IMR-90 (cell line): ENCODE data around the gene PLCB3. TPM values are rescaled to one million over a fixed set of nuclear protein-coding genes. Genes with fewer than 3 reads are reported as not detected.

Experiments
- ATAC-seq: fragments of 200-7000 bp; cut with Tn5 transposase; 2 replicates; pipeline ENCODE4 v1.9.1; 2020; ENCODE audit warnings: low read depth, mild to moderate bottlenecking, moderate library complexity
- BruUV-seq: library from RNA; stranded (reverse); fragments of 400-500 nt; replicated peaks from 2 replicates; lab custom pipeline; 2021; lab: Mats Ljungman, UMichigan
- CTCF ChIA-PET: fragments of 300-600 bp; formaldehyde crosslinking; extraction: SDS; loops from one replicate; lab custom pipeline; 2021; ENCODE audit warnings: antibody characterized with exemption; lab: Yijun Ruan, JAX
- POLR2A ChIA-PET: fragments of 300-600 bp; sonication (Branson Sonifier 250); formaldehyde crosslinking; loops from one replicate; lab custom pipeline; 2022; ENCODE audit warnings: antibody characterized with exemption; ENCODE audit not compliant: unreplicated experiment; lab: Charles Lee
- DNase-seq: peaks from one replicate; pipeline ENCODE4 v3.0.0; 2013
- H2AFZ ChIP-seq: replicated peaks from 2 replicates; pipeline ENCODE3; 2013; ENCODE audit warnings: low read length, mild to moderate bottlenecking; ENCODE audit not compliant: poor library complexity
- H2AK5ac ChIP-seq: 2 replicates; pipeline ENCODE4 v1.6.1; 2013; ENCODE audit warnings: low read depth, low read length, inconsistent platforms
- H2AK9ac ChIP-seq: replicated peaks from 2 replicates; pipeline ENCODE3; 2013; ENCODE audit warnings: mild to moderate bottlenecking, low read depth, low read length, moderate library complexity; ENCODE audit not compliant: poor library complexity
- H2BK120ac ChIP-seq: 2 replicates; pipeline ENCODE4 v1.6.1; 2013; ENCODE audit warnings: low read depth, low read length, inconsistent platforms
- H2BK15ac ChIP-seq: 3 replicates; pipeline ENCODE4 v1.6.1; 2013; ENCODE audit warnings: low read depth, low read length, inconsistent platforms
- H2BK20ac ChIP-seq: 2 replicates; pipeline ENCODE4 v1.6.1; 2013; ENCODE audit warnings: low read depth, mild to moderate bottlenecking, inconsistent platforms, low read length, moderate library complexity
- H2BK5ac ChIP-seq: 2 replicates; pipeline ENCODE4 v1.6.1; 2013; ENCODE audit warnings: mild to moderate bottlenecking, low read depth, low read length, inconsistent platforms; ENCODE audit not compliant: poor library complexity, severe bottlenecking
- H3K14ac ChIP-seq: replicated peaks from 2 replicates; pipeline ENCODE4 v1.6.1; 2013; ENCODE audit warnings: low read depth, low read length, inconsistent platforms
- H3K18ac ChIP-seq: 2 replicates; pipeline ENCODE4 v1.6.1; 2013; ENCODE audit warnings: low read depth, low read length, control low read depth
- H3K23ac ChIP-seq: 2 replicates; pipeline ENCODE4 v1.6.1; 2013; ENCODE audit warnings: low read depth, low read length, inconsistent platforms
- H3K27ac ChIP-seq: 2 replicates; pipeline ENCODE4 v1.5.1; 2013; ENCODE audit warnings: mild to moderate bottlenecking, control low read depth, low read length; ENCODE audit not compliant: insufficient read depth
- H3K27me3 ChIP-seq: 2 replicates; pipeline ENCODE4 v1.6.1; 2013; ENCODE audit warnings: low read length; ENCODE audit not compliant: control insufficient read depth, insufficient read depth
- H3K36me3 ChIP-seq: 2 replicates; pipeline ENCODE4 v1.6.1; 2013; ENCODE audit warnings: low read length, mixed read lengths; ENCODE audit not compliant: control insufficient read depth, insufficient read depth
- H3K4ac ChIP-seq: 2 replicates; pipeline ENCODE4 v1.6.1; 2013; ENCODE audit warnings: low read depth, low read length, inconsistent platforms
- H3K4me1 ChIP-seq: 2 replicates; pipeline ENCODE4 v1.6.1; 2013; ENCODE audit warnings: low read length, mixed read lengths; ENCODE audit not compliant: control insufficient read depth, insufficient read depth
- H3K4me2 ChIP-seq: 2 replicates; pipeline ENCODE4 v1.6.1; 2013; ENCODE audit warnings: low read depth, mild to moderate bottlenecking, control low read depth, low read length, moderate library complexity
- H3K4me3 ChIP-seq: 2 replicates; pipeline ENCODE4 v1.5.1; 2013; ENCODE audit warnings: low read depth, mild to moderate bottlenecking, control low read depth, low read length, moderate library complexity; ENCODE audit not compliant: insufficient read depth
- H3K56ac ChIP-seq: 2 replicates; pipeline ENCODE4 v1.6.1; 2013; ENCODE audit warnings: low read length, inconsistent platforms; ENCODE audit not compliant: insufficient read depth; ENCODE audit errors: extremely low read depth
- H3K79me1 ChIP-seq, 2 experiments: 2 replicates each; pipeline ENCODE4 v1.6.1; 2013; ENCODE audit warnings: low read length in 2 of 2, inconsistent platforms in 1 of 2, low read depth in 1 of 2
- H3K9ac ChIP-seq: 2 replicates; pipeline ENCODE4 v1.6.1; 2013; ENCODE audit warnings: low read depth, low read length, control low read depth
- H3K9me1 ChIP-seq: 2 replicates; pipeline ENCODE4 v1.6.1; 2013; ENCODE audit warnings: low read length, inconsistent platforms; ENCODE audit not compliant: insufficient read depth
- H3K9me3 ChIP-seq: 2 replicates; pipeline ENCODE4 v1.6.1; 2013; ENCODE audit warnings: low read length; ENCODE audit not compliant: control insufficient read depth, insufficient read depth
- H4K20me1 ChIP-seq: 2 replicates; pipeline ENCODE4 v1.6.1; 2013; ENCODE audit warnings: low read length, inconsistent platforms; ENCODE audit not compliant: insufficient read depth
- H4K5ac ChIP-seq: 2 replicates; pipeline ENCODE4 v1.6.1; 2013; ENCODE audit warnings: mild to moderate bottlenecking, low read depth, low read length, control low read depth
- H4K8ac ChIP-seq, 2 experiments: 2 replicates each; pipeline ENCODE4 v1.6.1; 2013; ENCODE audit warnings: low read depth in 2 of 2, low read length in 2 of 2, control low read depth in 1 of 2, inconsistent platforms in 1 of 2
- H4K91ac ChIP-seq: 2 replicates; pipeline ENCODE4 v1.6.1; 2013; ENCODE audit warnings: low read depth, low read length, inconsistent platforms; ENCODE audit not compliant: insufficient read depth
- BHLHE40 ChIP-seq: fragments of 150-350 bp; IDR thresholded peaks from 2 replicates; pipeline ENCODE4 v1.6.1; 2016; ENCODE audit warnings: mild to moderate bottlenecking, low read depth, low read length
- CHD1 ChIP-seq: IDR thresholded peaks from 2 replicates; pipeline ENCODE4 v1.6.1; 2012; ENCODE audit warnings: low read depth, low read length, improper control_type of control experiment
- FOS ChIP-seq: fragments of 150-350 bp; IDR thresholded peaks from 2 replicates; pipeline ENCODE4 v1.6.1; 2016; ENCODE audit warnings: low read depth, low read length
- NFE2L2 ChIP-seq: fragments of 150-350 bp; IDR thresholded peaks from 2 replicates; pipeline ENCODE4 v1.6.1; 2016; ENCODE audit warnings: low read depth, mild to moderate bottlenecking, low read length
- RAD21 ChIP-seq: IDR thresholded peaks from 2 replicates; pipeline ENCODE4 v1.6.1; 2012; ENCODE audit warnings: low read length, improper control_type of control experiment
- RCOR1 ChIP-seq: IDR thresholded peaks from 2 replicates; pipeline ENCODE4 v1.6.1; 2012; ENCODE audit warnings: mild to moderate bottlenecking, low read length, improper control_type of control experiment; ENCODE audit not compliant: insufficient replicate concordance
- WGBS, 2 experiments: methylation state at CpG; one replicate each; pipeline versions ENCODE4 v1.1.5 to v1.1.7; 2013; ENCODE audit warnings: missing lambda C conversion rate in 2 of 2; ENCODE audit not compliant: insufficient read length in 1 of 2; ENCODE audit errors: extremely low coverage in 2 of 2; 5-methylcytosine and 5-hydroxymethylcytosine counted together
- dilution Hi-C: fragments of 300-500 bp; cut with HindIII; formaldehyde crosslinking; loops from one replicate; pipeline ENCODE4 v1.14.3; 2018; ENCODE audit warnings: low sequenced_read_pairs; ENCODE audit not compliant: unreplicated experiment
- in situ Hi-C: fragments of 300-500 bp; cut with MboI; formaldehyde crosslinking; loops from 3 replicates; pipeline ENCODE4 v1.14.3; 2019; ENCODE audit warnings: low sequenced_read_pairs, inconsistent platforms, mixed read lengths
- intact Hi-C: fragments of 100-400 bp; cut with micrococcal nuclease; formaldehyde crosslinking; loops from 2 replicates; pipeline ENCODE4 v1.10.0; 2022
- polyA plus RNA-seq, 3 experiments: library from polyadenylated mRNA; depleted of rRNA; stranded (reverse); fragments of >200 nt; gene quantifications; 2 replicates each; pipeline ENCODE4 v1.2.3, GENCODE V29; 2012; ENCODE audit warnings: low replicate concordance in 1 of 3
- total RNA-seq: library from RNA; depleted of rRNA; stranded (reverse); fragments of >200 nt; gene quantifications from 2 replicates; pipeline ENCODE4 v1.2.3, GENCODE V29; 2012
- TF ChIP-seq, protein P1 (sequence below): fragments of 150-350 bp; IDR thresholded peaks from 2 replicates; pipeline ENCODE4 v1.6.1; 2017; ENCODE audit warnings: mild to moderate bottlenecking, antibody characterized with exemption, low read length, low read depth

PLCB3 gene
- total and polyA plus RNA-seq, 2 of the 4 experiments (the other 2 are of a cell fraction), result 23.9 to 24.9 TPM

DNA sequence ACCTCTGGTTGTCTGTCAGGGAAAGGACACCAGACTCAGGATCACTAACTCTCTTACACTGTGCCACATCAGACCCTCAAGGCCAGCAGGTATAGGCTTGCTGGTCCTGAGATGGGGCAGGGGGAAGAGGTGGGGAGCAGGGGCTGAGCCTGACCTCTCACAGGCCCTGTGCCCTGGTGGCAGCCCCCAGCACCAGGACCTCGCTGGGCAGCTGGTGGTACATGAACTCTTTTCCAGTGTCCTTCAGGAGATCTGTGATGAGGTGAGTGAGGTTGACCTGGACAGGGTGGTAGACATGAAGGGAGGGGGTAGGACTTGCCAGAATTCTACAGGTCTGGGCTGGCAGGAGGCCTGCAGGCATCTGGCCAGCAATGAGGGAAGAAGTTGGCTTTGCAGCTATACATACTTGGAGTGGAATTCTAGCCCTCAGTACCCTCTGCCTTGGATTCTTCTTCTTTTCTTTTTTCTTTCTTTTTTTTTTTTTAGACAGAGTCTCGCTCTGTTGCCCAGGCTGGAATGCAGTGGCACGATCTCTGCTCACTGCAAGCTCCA, 23.8 kb upstream of the PLCB3 start:
- CTCF ChIA-PET, result no interaction called here
- POLR2A ChIA-PET, result no interaction called here
- H3K79me1 ChIP-seq, result peaks cover 26 to 72% of the 10 kb centered on the region in 2 experiments
- dilution Hi-C loops (no loop called here), in situ Hi-C loops (no loop called here), intact Hi-C loops (no loop called here)
- H3K27me3 ChIP-seq, result no peaks in the 10 kb centered on the region
- peak overlapping the region; percentile 89 for H2AK9ac ChIP-seq
- peaks cover 19% of the 10 kb centered on the region for H3K9me1 ChIP-seq
- no TSS peak for BruUV-seq
- H3K9me3 ChIP-seq, result no peaks in the 10 kb centered on the region
- H2AFZ ChIP-seq, result peak overlapping the region; percentile 99
- H3K14ac ChIP-seq, result peak overlapping the region; percentile 88
- H3K56ac ChIP-seq, result no peak overlapping the region; the same call in 1 of the 2 replicates
- peak overlapping the region; percentile 62; the same call in 1 of the 2 replicates for H3K9ac ChIP-seq
- TF ChIP-seq FOS (no peak), RAD21 (no peak), NFE2L2 (no peak), RCOR1 (no peak), BHLHE40 (no peak), CHD1 (no peak)
- TF ChIP-seq, protein P1, sequence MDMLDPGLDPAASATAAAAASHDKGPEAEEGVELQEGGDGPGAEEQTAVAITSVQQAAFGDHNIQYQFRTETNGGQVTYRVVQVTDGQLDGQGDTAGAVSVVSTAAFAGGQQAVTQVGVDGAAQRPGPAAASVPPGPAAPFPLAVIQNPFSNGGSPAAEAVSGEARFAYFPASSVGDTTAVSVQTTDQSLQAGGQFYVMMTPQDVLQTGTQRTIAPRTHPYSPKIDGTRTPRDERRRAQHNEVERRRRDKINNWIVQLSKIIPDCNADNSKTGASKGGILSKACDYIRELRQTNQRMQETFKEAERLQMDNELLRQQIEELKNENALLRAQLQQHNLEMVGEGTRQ, result no peak
- peak overlapping the region; percentile 23 for H3K23ac ChIP-seq
- H2BK5ac ChIP-seq, result no peak overlapping the region
- no peak overlapping the region for H2BK15ac ChIP-seq
- H3K4me2 ChIP-seq, result peak overlapping the region; percentile 94
- no peak for DNase-seq
- H4K5ac ChIP-seq, result peak overlapping the region; percentile 19; the same call in 1 of the 2 replicates
- no peak overlapping the region for H3K18ac ChIP-seq
- no peaks in the 10 kb centered on the region; the same call in 1 of the 2 replicates for H4K20me1 ChIP-seq
- no peak overlapping the region for H4K8ac ChIP-seq
- no peak overlapping the region for H2BK20ac ChIP-seq
- H3K27ac ChIP-seq, result no peak overlapping the region; the same call in 1 of the 2 replicates
- H3K36me3 ChIP-seq, result peaks cover 5% of the 10 kb centered on the region
- H3K4ac ChIP-seq, result peak overlapping the region; percentile 92; the same call in 1 of the 2 replicates
- peak overlapping the region; percentile 94 for H2AK5ac ChIP-seq
- H2BK120ac ChIP-seq, result no peak overlapping the region
- no peak for ATAC-seq
- no CpG with 5 or more reads among the region's 3 CpGs for WGBS, 2 experiments
- peaks cover 20% of the 10 kb centered on the region for H3K4me1 ChIP-seq
- H3K4me3 ChIP-seq, result no peak overlapping the region
- H4K91ac ChIP-seq, result peak overlapping the region; percentile 4; the same call in 1 of the 2 replicates
